HG02981 (cell line): Measurements from ENCODE around the gene ZNF253.
"Not testable (repeated sequence)": the region's sequence is repeated elsewhere in the genome, so short reads cannot be mapped to it uniquely, and the experiment has no call there.

ENCODE experiments used
- ATAC-seq: cut with Tn5 transposase; IDR thresholded peaks from one replicate; pipeline ENCODE4 v1.9.1; 2021; ENCODE audit warnings: mild to moderate bottlenecking, moderate library complexity; ENCODE audit not compliant: unreplicated experiment

Gene ZNF253

DNA sequence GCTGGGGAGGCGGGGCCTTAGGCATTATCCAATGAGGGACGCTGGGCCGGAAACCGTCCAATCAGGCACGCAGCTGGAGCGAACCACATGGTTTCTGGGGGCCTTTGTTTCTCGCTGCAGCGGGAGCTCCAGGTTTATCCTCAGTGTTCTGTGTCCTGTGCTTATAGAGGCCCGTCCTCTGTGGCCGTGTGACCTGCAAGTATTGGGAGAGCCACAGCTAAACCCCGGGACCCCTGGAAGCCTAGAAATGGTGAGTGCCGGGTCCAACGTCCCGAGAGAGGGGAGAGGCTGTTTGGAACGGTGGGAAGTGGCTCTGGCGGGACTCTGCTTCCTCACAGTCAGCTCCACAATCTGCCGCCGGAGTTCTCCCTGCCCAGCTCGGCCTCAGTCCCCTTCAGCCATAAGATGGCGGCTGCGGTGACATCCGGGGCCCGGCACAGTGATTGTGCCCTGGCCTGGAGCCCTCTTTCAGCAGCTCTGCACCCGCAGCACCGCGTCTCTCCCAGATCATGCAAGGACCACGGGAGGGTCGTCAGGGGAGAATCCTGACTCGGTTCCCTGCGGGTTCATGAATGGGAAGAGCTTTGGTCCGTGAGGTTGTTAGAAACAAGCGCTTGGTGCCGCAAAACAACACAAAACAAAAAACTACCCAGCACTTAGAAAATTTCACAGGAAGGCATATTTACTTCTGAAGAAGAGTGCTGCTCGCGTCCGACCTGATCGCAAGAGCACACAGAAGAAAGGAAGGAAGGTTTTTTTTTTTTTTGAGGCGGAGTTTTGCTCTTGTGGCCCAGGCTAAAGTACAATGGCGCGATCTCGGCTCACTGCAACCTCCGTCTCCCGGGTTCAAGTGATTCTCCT lies at the start of gene ZNF253:
Gene ZNF253 (plus strand): TSS at position 133 of the 861 bp plus-strand sequence. CDS start 115 bp downstream, at position 248.
- ATAC-seq, result peak; percentile 97

DNA sequence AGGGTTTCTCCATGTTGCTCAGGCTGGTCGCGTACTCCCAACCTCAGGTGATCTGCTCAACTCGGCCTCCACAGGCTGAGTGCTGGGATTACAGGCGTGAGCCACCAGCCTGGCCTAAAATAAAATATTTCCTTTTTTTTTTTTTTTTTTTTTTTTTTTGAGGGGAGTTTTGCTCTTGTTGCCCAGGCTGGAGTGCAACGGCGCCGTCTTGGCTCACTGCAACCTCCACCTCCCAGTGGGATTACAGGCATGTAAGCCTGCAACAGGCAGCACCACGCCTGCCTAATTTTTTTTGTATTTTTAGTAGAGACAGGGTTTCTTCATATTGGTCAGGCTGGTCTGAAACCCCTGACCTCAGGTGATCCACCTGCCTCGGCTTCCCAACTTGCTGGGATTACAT lies 49.0 kb upstream of the ZNF253 start:
- no peak for ATAC-seq

DNA sequence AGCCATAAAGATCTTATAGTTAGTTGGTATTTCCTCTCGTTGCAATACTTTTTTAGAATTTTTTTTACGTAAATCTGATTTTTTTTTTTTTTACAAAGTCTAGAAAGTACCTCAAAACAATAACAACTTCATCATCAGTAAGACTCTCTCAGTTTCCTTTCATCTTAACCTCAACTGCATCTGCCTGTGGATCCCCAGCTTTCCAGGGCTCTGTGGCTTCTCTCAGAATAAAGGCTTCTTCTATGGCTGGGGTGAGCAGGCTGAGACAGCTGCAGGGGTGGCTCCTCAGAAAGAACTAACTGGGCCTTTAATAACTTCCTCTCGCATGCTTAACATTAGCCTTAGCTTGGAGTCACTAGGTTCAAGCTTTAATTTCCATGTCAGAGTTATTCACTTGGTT lies 48.3 kb upstream of the ZNF253 start:
- no peak for ATAC-seq

DNA sequence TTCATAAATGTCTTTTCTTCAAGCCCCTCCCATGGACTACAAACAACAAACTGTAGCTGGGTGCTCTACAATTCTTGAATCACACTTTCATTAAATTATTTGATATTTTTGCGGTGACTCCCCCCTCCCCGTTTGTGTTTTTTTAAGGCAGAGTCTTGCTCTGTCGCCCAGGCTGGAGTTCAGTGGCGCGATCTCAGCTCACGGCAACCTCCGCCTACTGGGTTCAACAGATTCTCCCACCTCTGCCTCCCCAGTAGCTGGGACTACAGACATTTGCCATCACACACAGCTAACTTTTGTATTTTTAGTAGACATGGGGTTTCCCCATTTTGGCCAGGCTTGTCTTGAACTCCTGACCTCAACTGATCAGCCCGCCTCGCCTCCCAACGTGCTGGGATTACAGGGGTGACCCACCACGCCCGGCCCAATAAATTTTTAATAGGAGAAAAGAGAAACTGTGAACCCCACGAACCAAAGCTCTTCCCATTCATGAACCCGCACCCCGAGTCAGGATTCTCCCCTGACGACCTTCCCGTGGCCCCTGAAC lies 44.8 kb upstream of the ZNF253 start:
- no peak for ATAC-seq

DNA sequence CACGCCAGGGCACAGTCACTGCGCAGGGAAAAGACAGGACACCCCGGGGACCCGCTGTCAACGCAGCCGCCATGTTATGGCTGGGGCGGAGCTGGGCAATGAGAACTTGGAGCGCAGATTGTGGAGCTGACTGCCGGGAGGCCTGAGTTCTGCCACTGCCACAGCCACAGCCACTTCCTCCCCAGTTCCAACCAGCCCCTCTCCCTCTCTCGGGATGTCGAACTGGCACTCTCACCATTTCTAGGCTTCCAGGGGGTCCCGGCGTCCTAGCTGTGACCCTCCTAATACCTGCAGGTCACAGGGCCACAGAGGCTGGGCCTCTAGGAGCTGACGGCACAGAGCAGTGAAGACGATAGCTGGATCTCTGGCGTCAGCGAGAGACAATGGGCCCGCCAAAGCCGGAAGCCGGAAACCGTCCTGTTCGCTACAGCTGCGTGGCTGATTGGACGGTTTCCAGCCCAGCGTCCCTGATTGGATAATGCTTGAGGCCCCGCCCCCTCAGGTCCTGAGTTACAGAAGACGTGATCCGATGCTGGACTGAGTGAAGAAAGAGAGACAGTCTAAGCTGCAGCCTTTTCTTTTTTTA lies 44.2 kb upstream of the ZNF253 start, which contains the start of gene ZNF506:
Gene ZNF506 (minus strand): TSS at position 385 of the 586 bp plus-strand sequence. CDS start 147 bp downstream, at position 238.
- peak; percentile 80 for ATAC-seq

DNA sequence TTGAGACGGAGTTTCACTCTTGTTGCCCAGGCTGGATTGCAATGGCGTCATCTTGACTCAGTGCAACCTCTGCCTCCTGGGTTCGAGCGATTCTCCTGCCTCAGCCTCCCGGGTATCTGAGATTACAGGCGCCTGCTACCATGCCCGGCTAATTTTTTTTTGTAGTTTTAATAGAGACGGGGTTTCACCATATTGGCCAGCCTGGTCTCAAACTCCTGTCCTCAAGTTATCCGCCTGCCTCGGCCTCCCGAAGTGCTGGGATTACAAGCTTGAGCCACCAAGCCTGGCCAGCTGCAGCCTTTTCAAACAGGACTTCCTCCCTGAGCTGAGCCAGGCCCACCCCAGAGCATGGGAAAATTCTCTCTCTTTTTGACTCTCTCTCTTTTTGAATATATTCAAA lies 43.7 kb upstream of the ZNF253 start:
- ATAC-seq, result not testable (repeated sequence)

DNA sequence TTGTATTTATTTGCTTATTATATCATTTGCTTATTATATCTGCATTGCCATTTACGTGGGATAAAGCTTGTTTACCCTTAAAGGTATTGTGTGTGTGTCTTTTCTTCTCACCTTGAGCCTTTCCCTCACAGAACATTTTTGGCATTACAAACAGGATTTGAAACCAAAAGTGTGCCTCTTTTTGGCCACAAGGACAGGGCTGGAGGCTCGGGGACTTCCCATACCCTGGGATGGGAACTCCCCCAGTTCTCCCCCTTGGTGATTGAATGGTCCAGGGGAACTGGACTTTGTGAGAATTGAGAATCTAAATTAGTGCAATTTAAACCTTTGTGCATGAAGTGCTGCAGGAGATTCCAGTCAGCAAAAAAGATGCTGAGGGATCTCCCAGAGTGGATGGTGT lies 41.8 kb upstream of the ZNF253 start:
- ATAC-seq, result no peak

DNA sequence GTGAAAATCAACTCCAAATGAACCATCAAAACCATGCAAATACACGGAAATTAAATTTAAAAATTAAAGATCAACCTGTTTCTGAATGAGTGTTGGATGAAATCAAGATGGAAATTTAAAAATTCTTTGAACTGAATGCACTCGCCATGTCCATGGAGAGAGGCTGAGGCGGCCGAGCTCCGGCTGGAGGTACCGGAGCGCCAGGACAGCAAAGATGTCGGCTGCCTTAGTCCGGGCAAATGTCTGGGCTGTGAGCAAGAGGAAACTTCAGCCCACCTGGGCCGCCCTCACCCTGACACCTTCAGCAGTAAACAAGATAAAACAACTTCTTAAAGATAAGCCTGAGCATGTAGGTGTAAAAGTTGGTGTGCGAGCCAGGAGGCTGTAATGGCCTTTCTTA lies 38.8 kb upstream of the ZNF253 start:
- no peak for ATAC-seq

DNA sequence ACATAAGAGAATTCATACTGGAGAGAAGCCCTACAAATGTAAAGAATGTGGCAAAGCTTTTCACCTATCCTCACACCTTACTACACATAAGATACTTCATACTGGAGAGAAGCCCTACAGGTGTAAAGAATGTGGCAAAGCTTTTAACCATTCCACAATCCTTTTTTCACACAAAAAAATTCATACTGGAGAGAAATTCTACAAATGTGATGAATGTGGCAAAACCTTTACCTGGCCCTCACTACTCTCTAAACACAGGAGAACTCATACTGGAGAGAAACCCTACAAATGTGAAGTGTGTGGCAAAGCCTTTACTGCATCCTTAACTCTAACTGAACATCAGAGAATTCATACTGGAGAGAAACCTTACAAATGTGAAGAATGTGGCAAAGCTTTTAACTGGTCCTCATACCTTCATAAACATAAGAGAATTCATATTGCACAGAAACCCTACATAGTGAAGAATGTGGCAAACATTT lies 30.1 kb upstream of the ZNF253 start:
- no peak for ATAC-seq

DNA sequence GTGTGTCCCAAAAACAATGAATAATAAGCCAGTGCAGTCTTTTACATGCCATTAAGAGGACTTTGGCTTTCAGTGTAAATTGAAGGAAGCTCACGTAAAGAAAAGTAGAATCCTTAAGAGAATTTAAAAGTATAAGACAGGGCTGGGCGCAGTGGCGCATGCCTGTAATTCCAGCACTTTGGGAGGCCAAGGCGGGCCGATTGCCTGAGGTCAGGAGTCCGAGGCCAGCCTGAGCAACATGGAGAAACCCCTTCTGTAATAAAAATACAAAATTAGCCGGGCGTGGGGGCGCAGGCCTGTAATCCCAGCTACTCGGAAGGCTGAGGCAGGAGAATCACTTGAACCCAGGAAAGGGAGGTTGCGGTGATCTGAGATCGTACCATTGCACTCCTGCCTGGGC lies 17.9 kb upstream of the ZNF253 start:
- ATAC-seq, result no peak

DNA sequence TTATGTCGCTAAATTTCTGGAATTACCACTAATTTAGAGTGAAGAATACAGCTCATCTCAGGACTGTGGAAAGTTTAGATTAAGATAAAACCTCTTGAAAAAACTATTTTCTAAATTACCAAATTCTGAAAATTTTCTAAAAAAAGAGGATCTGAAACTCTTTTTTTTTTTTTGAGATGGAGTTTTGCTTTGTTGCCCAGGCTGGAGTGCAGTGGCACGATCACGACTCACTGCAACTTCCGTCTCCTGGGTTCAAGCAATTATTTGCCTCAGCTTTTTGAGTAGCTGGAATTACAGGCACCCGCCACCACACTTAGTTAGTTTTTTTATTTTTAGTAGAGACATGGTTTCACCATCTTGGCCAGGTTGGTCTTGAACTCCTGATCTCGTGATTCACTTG lies 16.6 kb upstream of the ZNF253 start:
- no peak for ATAC-seq

DNA sequence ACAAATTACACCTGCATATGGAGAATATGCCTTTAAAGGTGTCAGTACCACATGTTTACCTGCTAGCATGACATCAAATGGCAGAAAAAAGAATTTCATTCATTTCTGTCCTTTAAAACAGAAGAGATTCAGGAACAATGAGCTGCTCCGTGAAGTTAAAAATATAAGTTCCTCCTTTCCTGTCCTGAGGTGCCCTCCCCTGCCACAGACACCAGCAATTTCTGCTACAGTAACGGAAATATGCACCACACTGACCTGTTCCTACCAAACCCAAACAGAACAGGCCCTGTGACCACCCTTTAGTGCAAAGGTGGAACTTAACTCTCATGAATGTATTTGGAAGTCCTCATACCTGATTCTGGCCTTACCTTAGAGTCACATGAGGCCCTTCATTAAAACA lies 13.9 kb upstream of the ZNF253 start:
- not testable (repeated sequence) for ATAC-seq

DNA sequence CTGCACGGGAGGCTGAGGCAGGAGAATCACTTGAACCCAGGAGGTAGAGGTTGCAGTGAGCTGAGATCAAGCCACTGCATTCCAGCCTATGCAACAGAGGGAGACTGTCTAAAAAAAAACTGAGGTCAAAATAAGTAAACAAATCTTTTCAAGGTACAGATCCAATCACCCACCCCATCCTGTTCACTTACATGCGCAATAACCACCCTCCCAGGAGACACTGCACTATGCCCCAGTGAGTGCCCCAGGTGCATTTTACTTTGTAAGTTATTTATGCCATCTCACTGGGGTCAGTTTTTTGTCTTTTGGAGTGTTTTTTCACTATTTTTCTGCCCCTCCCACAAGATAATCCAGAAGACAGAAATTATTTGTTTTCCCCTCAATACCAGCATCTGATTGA lies 6.9 kb upstream of the ZNF253 start:
- no peak for ATAC-seq

DNA sequence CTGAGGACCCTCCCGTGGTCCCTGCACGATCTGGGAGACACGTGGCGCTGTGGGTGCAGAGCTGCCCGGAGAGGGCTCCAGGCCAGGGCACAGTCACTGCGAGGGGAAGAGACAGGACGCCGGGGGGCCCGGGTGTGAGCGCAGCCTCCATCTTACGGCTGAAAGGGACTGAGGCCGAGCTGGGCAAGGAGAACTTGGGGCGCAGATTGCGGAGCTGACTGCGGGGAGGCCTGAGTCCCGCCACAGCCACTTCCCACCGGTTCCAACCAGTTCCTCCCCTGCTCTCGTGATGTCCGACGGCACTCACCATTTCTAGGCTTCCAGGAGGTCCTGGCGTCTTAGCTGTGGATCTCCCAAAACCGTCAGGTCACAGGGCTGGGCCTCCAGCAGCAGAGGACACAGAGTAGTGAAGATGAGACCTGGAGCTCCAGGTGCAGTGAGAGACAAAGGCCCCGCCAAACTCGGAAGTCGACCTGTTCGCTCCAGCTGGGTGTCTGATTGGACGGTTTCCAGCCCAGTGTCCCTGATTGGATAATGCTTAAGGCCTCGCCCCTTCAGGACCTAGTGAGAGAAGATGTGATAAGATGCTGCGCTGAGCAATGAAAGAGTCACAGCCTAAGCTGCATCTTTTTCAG lies 4.8 kb upstream of the ZNF253 start:
- no peak for ATAC-seq

DNA sequence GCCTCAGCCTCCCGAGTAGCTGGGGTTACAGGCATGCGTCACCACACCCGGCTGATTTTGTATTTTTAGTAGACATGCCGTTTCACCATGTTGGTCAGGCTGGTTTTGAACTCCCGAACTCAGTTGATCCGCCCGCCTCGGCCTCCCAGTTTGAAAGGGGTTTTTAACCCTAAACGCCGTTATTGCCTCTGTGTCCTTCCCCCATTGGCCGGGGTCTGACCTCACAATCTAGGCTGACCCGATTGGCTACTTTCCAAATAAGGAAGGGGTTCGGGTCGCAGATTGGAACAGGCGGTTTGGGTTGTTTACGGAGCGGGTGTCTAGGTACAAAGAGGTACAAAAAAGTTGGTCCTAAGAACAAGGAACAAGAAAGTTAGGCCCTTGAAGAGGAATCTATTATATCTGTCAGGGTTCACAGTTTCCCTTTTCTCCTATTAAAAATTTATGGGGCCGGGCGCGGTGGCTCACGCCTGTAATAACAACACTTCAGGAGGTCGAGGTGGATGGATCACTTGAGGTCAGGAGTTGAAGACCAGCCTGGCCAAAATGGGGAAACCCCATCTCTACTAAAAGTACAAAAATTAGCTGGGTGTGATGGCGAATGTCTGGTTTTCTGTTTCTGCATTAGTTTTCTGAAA lies 1.0 kb downstream of the ZNF253 start:
- no peak for ATAC-seq

DNA sequence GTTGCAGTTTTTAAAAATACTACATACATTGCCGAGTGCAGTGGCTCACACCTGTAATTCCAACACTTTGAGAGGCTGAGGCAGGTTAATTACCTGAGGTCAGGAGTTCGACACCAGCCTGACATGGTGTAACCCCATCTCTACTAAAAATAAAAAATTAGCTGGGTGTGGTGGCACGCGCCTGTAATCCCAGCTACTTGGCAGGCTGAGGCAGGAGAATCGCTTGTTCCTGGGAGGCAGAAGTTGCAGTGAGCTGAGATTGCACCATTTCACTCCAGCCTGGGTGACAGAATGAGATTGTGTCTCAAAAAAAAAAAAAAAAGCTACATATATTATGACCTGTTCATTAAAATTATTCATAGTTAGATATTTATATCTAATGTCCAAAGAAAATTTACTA lies 4.4 kb downstream of the ZNF253 start:
- not testable (repeated sequence) for ATAC-seq

DNA sequence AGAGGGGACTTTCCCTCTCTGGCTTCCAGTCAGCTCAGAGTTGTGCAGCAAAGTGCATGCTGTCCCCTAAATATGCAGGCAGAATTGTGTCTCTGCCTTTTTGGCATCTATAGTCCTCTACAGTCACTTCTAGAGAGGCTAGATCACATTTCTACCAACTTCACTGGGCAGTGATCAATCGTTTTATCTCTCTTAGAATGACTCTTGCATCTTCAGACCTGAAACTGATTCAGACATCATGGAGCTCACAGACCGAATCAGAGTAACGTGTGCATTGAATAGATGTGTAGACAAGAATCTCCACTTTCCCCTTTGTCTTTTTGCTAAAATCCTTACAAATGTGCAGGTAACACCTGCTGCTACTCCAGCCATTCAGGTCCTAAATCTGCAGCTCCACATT lies 6.2 kb downstream of the ZNF253 start:
- no peak for ATAC-seq

DNA sequence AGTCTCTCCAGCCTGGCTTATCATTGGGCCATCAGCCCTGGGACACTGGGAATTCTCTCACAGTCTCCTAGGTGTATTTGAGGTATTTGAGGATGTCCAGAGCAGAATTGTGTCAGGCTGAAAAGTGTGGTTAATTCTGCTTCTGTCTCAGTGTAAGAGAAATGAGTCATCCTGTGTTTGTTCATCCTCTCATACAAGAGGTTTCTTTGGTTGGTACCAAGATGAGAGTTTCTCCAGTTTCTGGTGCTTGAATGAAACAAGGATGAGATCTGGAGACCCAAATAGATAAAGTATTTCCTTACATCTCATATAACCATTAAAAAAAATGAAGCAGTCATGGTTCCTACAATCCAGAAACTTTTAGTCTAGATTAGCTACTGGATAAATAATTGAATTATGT lies 7.7 kb downstream of the ZNF253 start:
- ATAC-seq, result no peak

DNA sequence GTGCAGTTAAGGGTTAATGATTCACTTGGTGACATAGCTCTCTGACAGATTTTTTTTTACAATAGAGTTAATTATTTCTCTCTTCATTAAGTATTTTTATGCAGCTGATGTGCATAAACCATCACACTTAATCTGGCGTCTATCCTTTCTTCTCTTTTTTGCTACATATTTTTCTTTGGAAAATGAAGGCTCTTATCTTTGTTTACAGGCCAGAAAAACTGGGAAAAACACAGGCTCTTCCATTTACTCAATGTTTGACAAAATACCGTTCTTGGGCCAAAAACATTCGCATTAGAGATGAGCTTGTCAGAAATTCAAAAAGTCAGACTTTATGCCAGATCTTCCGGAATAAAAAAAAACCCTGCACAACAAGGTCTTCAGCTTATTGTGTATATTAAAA lies 12.0 kb downstream of the ZNF253 start:
- ATAC-seq, result no peak

DNA sequence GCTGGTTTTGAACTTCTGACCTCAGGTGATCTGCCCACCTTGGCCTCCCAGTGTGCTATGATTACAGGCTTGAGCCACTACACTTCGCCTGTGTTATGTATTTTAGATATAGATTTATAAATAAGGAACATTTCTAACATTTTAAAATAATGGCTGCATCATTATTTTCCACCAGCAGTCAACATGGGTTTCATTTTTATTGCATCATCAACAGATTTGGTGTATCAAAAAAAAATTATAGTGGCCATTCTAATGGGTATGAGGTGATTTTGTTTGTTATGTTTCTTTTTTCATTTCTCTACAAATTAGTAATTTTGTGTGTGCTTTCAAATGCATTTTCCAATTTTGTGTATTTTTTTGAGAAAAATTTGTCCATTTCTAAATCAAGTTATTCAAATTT lies 18.9 kb downstream of the ZNF253 start:
- ATAC-seq, result no peak
